SK-N-SH (cell line): ENCODE results near the gene TMEM14B. TPM values are rescaled to one million over a fixed set of nuclear protein-coding genes. Genes with fewer than 3 reads are reported as not detected.

Experiments used
- CTCF ChIA-PET: fragments of 300-600, 350-600 bp; formaldehyde crosslinking; extraction: SDS; loops from one replicate; lab custom pipeline; 2021; lab: Yijun Ruan, JAX
- POLR2A ChIA-PET: fragments of 350-600 bp; sonication (Branson Sonifier 250); formaldehyde crosslinking; extraction: SDS; loops from one replicate; lab custom pipeline; 2020; ENCODE audit warnings: antibody characterized with exemption, inconsistent platforms; lab: Yijun Ruan, JAX
- DNase-seq: peaks from one replicate; pipeline ENCODE4 v3.0.0; 2012
- H2AFZ ChIP-seq: fragments of 200-600 bp; sonication (generic); 2 replicates; pipeline ENCODE4 v1.8.1; 2016; ENCODE audit warnings: antibody characterized with exemption, mild to moderate bottlenecking, low read depth
- H3F3A ChIP-seq: fragments of 200-600 bp; sonication (generic); replicated peaks from 2 replicates; pipeline ENCODE3; 2016; ENCODE audit warnings: antibody characterized with exemption, mild to moderate bottlenecking; ENCODE audit not compliant: insufficient read depth
- H3K27ac ChIP-seq, 2 experiments: fragments of 200-500 bp in 1 of 2; fragments of 200-600 bp in 1 of 2; sonication (Bioruptor generic) in 1 of 2; sonication (generic), shearing (Covaris generic) in 1 of 2; 2 replicates each; pipeline versions ENCODE4 v1.5.1 to v1.6.1; 2014 to 2016; ENCODE audit warnings: low read depth in 2 of 2, inconsistent platforms in 1 of 2, low read length in 1 of 2, mild to moderate bottlenecking in 1 of 2, mixed read lengths in 1 of 2
- H3K27me3 ChIP-seq: fragments of 200-600 bp; sonication (generic), shearing (Covaris generic); 2 replicates; pipeline ENCODE4 v1.6.1; 2016; ENCODE audit warnings: mixed run types; ENCODE audit not compliant: insufficient read depth
- H3K36me3 ChIP-seq, 2 experiments: fragments of 200-500 bp in 1 of 2; fragments of 200-600 bp in 1 of 2; sonication (Bioruptor generic) in 1 of 2; sonication (generic) in 1 of 2; replicated peaks in 1 of 2; 2 replicates each; pipeline versions ENCODE3 to v1.5.1; 2014 to 2016; ENCODE audit warnings: low read length in 1 of 2, mild to moderate bottlenecking in 1 of 2; ENCODE audit not compliant: insufficient read depth in 2 of 2, control insufficient read depth in 1 of 2
- H3K4me1 ChIP-seq, 2 experiments: fragments of 200-500 bp in 1 of 2; fragments of 200-600 bp in 1 of 2; sonication (Bioruptor generic) in 1 of 2; sonication (generic), shearing (Covaris generic) in 1 of 2; 2 replicates each; pipeline versions ENCODE4 v1.5.1 to v1.6.1; 2014 to 2016; ENCODE audit warnings: low read depth in 1 of 2, low read length in 1 of 2, mixed run types in 1 of 2; ENCODE audit not compliant: insufficient read depth in 2 of 2, control insufficient read depth in 1 of 2
- H3K4me2 ChIP-seq: fragments of 200-600 bp; sonication (generic), shearing (Covaris generic); 2 replicates; pipeline ENCODE4 v1.6.1; 2017; ENCODE audit warnings: mixed run types
- H3K4me3 ChIP-seq, 2 experiments: fragments of 200-500 bp in 1 of 2; fragments of 200-600 bp in 1 of 2; sonication (Bioruptor generic) in 1 of 2; sonication (generic), shearing (Covaris generic) in 1 of 2; 2 replicates each; pipeline versions ENCODE4 v1.5.1 to v1.8.1; 2014 to 2016; ENCODE audit warnings: low read depth in 2 of 2, inconsistent platforms in 1 of 2, low read length in 1 of 2, mild to moderate bottlenecking in 1 of 2, mixed read lengths in 1 of 2, moderate library complexity in 1 of 2
- H3K79me2 ChIP-seq: fragments of 200-600 bp; sonication (generic); 2 replicates; pipeline ENCODE4 v1.8.1; 2017; ENCODE audit warnings: mild to moderate bottlenecking; ENCODE audit not compliant: insufficient read depth
- H3K9ac ChIP-seq: fragments of 200-600 bp; sonication (generic); 2 replicates; pipeline ENCODE4 v1.6.1; 2017; ENCODE audit warnings: mixed run types
- H3K9me2 ChIP-seq: fragments of 200-600 bp; sonication (generic); 2 replicates; pipeline ENCODE4 v1.6.1; 2017; ENCODE audit warnings: mixed run types
- H3K9me3 ChIP-seq: fragments of 200-600 bp; sonication (generic); 2 replicates; pipeline ENCODE4 v1.6.1; 2017; ENCODE audit warnings: mixed run types, mild to moderate bottlenecking, moderate library complexity
- H4K20me1 ChIP-seq: fragments of 200-600 bp; sonication (generic); 2 replicates; pipeline ENCODE4 v1.6.1; 2017; ENCODE audit warnings: mild to moderate bottlenecking, mixed run types; ENCODE audit not compliant: insufficient read depth
- ELF1 ChIP-seq: IDR thresholded peaks from 2 replicates; pipeline ENCODE4 v1.4.0; 2012
- EZH2phosphoT487 ChIP-seq: fragments of 200-600 bp; sonication (generic); IDR thresholded peaks from 2 replicates; pipeline ENCODE4 v1.6.1; 2017; ENCODE audit warnings: low read depth, mixed run types, mild to moderate bottlenecking, antibody characterized with exemption, moderate library complexity, borderline replicate concordance
- FOSL2 ChIP-seq: IDR thresholded peaks from 2 replicates; pipeline ENCODE4 v1.4.0; 2012; ENCODE audit warnings: low read depth, mild to moderate bottlenecking, moderate library complexity, borderline replicate concordance
- GABPA ChIP-seq: IDR thresholded peaks from 2 replicates; pipeline ENCODE4 v1.4.0; 2012; ENCODE audit warnings: low read depth, mild to moderate bottlenecking
- GATA2 ChIP-seq: sonication (generic); formaldehyde crosslinking; IDR thresholded peaks from 2 replicates; pipeline ENCODE4 v1.5.0; 2020; ENCODE audit warnings: mild to moderate bottlenecking, missing genetic modification reagents
- IRF3 ChIP-seq: fragments of 150-350 bp; IDR thresholded peaks from 2 replicates; pipeline ENCODE4 v1.6.1; 2016; ENCODE audit warnings: mild to moderate bottlenecking, low read depth, low read length
- JUND ChIP-seq: IDR thresholded peaks from 2 replicates; pipeline ENCODE4 v1.4.0; 2012
- MAX ChIP-seq: IDR thresholded peaks from 2 replicates; pipeline ENCODE4 v1.4.0; 2012; ENCODE audit warnings: low read depth
- MEF2A ChIP-seq: IDR thresholded peaks from 2 replicates; pipeline ENCODE4 v1.4.0; 2012; ENCODE audit warnings: low read depth, borderline replicate concordance
- NFIC ChIP-seq: IDR thresholded peaks from 2 replicates; pipeline ENCODE4 v1.4.0; 2012; ENCODE audit warnings: borderline replicate concordance
- NRF1 ChIP-seq: IDR thresholded peaks from 2 replicates; pipeline ENCODE4 v1.6.1; 2012; ENCODE audit warnings: low read depth, mild to moderate bottlenecking, low read length
- PBX3 ChIP-seq: IDR thresholded peaks from 2 replicates; pipeline ENCODE4; 2012
- POLR2AphosphoS5 ChIP-seq: IDR thresholded peaks from 2 replicates; pipeline ENCODE4 v1.6.1; 2012; ENCODE audit warnings: low read depth, low read length
- RCOR1 ChIP-seq: fragments of 150-350 bp; IDR thresholded peaks from 2 replicates; pipeline ENCODE4 v1.6.1; 2017; ENCODE audit warnings: antibody characterized with exemption, low read length
- REST ChIP-seq: IDR thresholded peaks from 2 replicates; pipeline ENCODE4 v1.6.1; 2012; ENCODE audit warnings: mild to moderate bottlenecking, low read depth, low read length, moderate library complexity
- RXRA ChIP-seq: IDR thresholded peaks from 2 replicates; pipeline ENCODE4 v1.4.0; 2012; ENCODE audit warnings: low read depth, mild to moderate bottlenecking, borderline replicate concordance
- TAF1 ChIP-seq: IDR thresholded peaks from 2 replicates; pipeline ENCODE4 v1.6.1; 2012; ENCODE audit warnings: low read depth, mild to moderate bottlenecking, low read length, moderate library complexity, borderline replicate concordance
- TCF12 ChIP-seq: IDR thresholded peaks from 2 replicates; pipeline ENCODE4 v1.4.0; 2012
- USF2 ChIP-seq: fragments of 150-350 bp; IDR thresholded peaks from 2 replicates; pipeline ENCODE4 v1.6.1; 2017; ENCODE audit warnings: antibody characterized with exemption, low read length, low read depth, borderline replicate concordance
- WGBS: methylation state at CpG from one replicate; pipeline ENCODE4 v1.1.6; 2017; ENCODE audit warnings: low lambda C conversion rate; 5-methylcytosine and 5-hydroxymethylcytosine counted together
- polyA plus RNA-seq, 3 experiments: library from polyadenylated mRNA; depleted of rRNA; stranded (reverse); fragments of >200 nt; gene quantifications; 2 replicates each; pipeline ENCODE4 v1.2.3, GENCODE V29; 2012

The TMEM14B gene
- polyA plus RNA-seq, 1 of the 3 experiments (the other 2 are of a cell fraction), result 93.6 TPM

GRCh38 chr6:10747251-10747972 is at the start of gene TMEM14B (continued):
- no peak for TF ChIP-seq RXRA
- no peak for TF ChIP-seq ELF1
- peak; percentile 2; the same call in 1 of the 2 replicates for TF ChIP-seq TCF12
- no peak for TF ChIP-seq JUND
- TF ChIP-seq, all 33 proteins: peak for 14

- Histone ChIP-seq H3K4me1 (no peaks in the 10 kb centered on the region), H3F3A (peaks cover 11% of the 10 kb centered on the region), H3K4me2 (no peak overlapping the region), H3K36me3 (peaks cover 11 to 16% of the 10 kb centered on the region in 2 experiments), H3K79me2 (no peaks in the 10 kb centered on the region), H4K20me1 (no peaks in the 10 kb centered on the region), H3K9me2 (no peaks in the 10 kb centered on the region), H2AFZ (no peak overlapping the region), H3K9me3 (no peaks in the 10 kb centered on the region), H3K9ac (no peak overlapping the region), H3K27me3 (no peaks in the 10 kb centered on the region), H3K27ac (no peak overlapping the region), H3K4me3 (no peak overlapping the region)
- ChIA-PET POLR2A (no interaction called here), CTCF (interaction anchor here (1.4 kb wide), 1 partner anchor 235 kb away, joined by 3 read pairs; no protein-coding TSS in a partner anchor)
- TF ChIP-seq IRF3 (no peak), GABPA (no peak), PBX3 (no peak), FOSL2 (no peak), EZH2phosphoT487 (no peak), NRF1 (no peak), POLR2AphosphoS5 (no peak), RCOR1 (no peak), TAF1 (no peak), GATA2 (CRISPR knock-in tag) (no peak), USF2 (no peak), MAX (no peak), JUND (no peak), REST (no peak), RXRA (no peak), NFIC (no peak), MEF2A (no peak)
- DNase-seq, result no peak
- 92% methylated on average over 8 of the region's 8 CpGs for WGBS
Observed at GRCh38 chr6:10713962-10714361, 33.6 kb upstream of the TMEM14B start.
